Measurements from ENCODE around the gene LGALS7B. TPM values are rescaled to one million over a fixed set of nuclear protein-coding genes. Genes with fewer than 3 reads are reported as not detected.

LGALS7B gene
- total RNA-seq, 4 donors from 2014 or later, result not detected

GRCh38 chr19:38743394-38744297 lies 45.4 kb upstream of the LGALS7B start:
- TF ChIP-seq, protein P1, sequence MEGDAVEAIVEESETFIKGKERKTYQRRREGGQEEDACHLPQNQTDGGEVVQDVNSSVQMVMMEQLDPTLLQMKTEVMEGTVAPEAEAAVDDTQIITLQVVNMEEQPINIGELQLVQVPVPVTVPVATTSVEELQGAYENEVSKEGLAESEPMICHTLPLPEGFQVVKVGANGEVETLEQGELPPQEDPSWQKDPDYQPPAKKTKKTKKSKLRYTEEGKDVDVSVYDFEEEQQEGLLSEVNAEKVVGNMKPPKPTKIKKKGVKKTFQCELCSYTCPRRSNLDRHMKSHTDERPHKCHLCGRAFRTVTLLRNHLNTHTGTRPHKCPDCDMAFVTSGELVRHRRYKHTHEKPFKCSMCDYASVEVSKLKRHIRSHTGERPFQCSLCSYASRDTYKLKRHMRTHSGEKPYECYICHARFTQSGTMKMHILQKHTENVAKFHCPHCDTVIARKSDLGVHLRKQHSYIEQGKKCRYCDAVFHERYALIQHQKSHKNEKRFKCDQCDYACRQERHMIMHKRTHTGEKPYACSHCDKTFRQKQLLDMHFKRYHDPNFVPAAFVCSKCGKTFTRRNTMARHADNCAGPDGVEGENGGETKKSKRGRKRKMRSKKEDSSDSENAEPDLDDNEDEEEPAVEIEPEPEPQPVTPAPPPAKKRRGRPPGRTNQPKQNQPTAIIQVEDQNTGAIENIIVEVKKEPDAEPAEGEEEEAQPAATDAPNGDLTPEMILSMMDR (IDR thresholded peaks at IDR 0.05; ENCODE audit: low read depth), result no peak

DNA sequence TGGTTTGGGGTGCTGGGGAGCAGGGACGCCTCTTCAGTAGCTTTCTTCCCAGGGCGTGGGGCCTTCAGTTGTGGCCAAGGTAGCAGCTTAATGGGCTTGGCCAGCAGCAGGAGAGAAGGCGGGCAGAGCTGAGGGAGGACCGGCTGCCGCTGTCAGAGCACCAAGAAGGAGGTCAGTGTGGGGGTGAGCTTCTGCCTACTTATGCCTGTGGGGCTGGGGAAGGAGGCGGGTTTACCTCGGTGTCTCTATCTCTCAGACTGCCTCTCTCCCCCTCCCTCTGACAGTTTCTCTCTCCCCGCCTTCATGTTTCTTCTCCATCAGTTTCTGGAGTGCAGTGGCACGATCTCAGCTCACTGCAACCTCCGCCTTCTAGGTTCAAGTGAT lies 44.7 kb upstream of the LGALS7B start, which contains the start of gene CAPN12:
TSS of gene CAPN12 (minus strand) at position 177 of the 384 bp plus-strand sequence. CDS start 309 bp downstream, outside the sequence.
- TF ChIP-seq, protein P1 (IDR thresholded peaks at IDR 0.05; ENCODE audit: low read depth), result no peak

DNA sequence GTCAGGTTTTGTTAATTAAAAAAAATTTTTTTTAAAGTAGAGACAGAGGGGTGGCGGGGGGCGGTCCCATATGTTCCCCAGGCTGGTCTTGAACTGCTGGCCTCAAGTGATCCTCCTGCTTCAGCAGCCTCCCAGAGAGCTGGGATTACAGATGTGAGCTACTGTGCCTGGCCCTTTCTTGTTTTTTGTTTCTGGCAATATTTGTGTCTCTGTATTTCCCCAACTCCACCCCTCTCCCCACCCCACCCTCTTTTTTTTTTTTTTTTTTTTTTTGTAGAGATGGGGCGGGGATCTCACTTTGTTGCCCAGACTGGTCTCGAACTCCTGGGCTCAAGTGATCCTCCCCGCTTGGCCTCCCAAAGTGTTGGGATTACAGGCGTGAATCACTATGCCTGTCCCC lies 44.1 kb upstream of the LGALS7B start:
- TF ChIP-seq, protein P1 (IDR thresholded peaks at IDR 0.05; ENCODE audit: low read depth), result no peak

DNA sequence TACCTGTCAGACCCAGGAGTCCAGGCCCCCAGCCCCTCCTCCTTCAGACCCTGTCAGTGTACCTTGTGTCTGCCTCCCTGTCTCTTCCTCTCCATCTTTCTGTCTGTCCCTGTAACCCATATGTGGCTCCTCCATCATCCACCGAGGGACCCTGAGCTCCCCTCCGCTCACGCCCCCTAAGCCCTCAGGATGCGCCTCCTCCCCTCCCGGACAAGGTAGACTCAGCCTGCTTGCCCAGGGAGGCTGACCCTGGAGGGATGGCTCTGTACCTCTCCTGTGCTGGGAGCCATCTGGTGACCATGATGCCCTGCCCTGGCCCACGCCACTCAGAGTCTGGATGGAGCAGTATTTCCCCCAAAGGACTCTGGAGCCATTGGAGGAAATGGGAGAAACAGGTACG lies 43.7 kb upstream of the LGALS7B start:
- TF ChIP-seq, protein P1 (IDR thresholded peaks at IDR 0.05; ENCODE audit: low read depth), result no peak

- TF ChIP-seq, protein P1 (IDR thresholded peaks at IDR 0.05; ENCODE audit: low read depth), result no peak
Measured at GRCh38 chr19:38759590-38760003, 29.4 kb upstream of the LGALS7B start.

- TF ChIP-seq, protein P1 (IDR thresholded peaks at IDR 0.05; ENCODE audit: low read depth), result no peak
Measured at GRCh38 chr19:38763795-38764220, 25.2 kb upstream of the LGALS7B start.

GRCh38 chr19:38765214-38765613 lies 23.8 kb upstream of the LGALS7B start:
- TF ChIP-seq, protein P1 (IDR thresholded peaks at IDR 0.05; ENCODE audit: low read depth), result no peak

Data from subcutaneous adipose tissue (tissue), 4 donors.